GM12874 (cell line): ENCODE data around the gene LPAR5.

Experiments used
- TF ChIP-seq, protein P1 (sequence below): IDR thresholded peaks from 2 replicates; pipeline ENCODE4 v1.5.1; 2011; ENCODE audit warnings: low read depth, mild to moderate bottlenecking, control low read depth, low read length, moderate library complexity; ENCODE audit not compliant: insufficient read depth

LPAR5 gene

DNA sequence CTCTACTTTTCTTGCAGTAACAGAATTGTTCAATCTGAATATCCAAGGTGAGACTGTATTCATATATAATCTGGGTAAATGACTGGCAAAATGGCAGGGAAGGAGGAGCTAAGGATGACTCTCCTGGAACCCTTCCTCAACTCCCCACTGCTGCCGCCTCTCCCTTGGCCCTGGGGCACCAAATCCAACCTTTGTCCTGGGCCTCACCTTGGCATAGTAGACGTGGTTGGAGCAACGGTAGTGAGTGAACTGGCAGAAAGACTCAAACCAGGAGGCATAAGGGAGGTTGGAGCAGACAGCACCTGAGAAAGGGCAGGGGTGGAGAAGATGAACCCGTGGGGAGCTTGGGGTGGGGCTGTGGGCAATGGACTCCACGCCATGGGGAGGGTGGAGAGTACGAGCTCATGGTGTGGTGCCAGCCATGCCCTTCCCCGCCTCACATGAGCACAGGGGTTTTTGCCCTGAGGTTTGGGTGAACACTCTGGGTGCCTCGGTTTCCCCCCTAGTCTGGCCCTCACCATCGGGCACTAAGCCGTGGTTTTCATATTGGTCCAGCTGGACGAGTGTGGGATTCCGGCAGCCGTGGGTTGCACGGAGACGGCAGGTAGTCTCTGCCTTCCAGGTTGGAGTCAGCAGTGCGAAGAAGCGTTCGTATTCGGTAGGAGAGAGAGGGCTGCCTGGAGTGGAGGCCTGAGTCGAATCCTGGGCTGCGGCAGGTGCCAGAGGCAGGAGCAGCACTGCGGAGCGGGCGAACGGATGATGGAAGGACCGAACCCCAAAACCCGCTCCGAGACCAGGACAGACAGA lies 10.7 kb upstream of the LPAR5 start:
- TF ChIP-seq, protein P1, sequence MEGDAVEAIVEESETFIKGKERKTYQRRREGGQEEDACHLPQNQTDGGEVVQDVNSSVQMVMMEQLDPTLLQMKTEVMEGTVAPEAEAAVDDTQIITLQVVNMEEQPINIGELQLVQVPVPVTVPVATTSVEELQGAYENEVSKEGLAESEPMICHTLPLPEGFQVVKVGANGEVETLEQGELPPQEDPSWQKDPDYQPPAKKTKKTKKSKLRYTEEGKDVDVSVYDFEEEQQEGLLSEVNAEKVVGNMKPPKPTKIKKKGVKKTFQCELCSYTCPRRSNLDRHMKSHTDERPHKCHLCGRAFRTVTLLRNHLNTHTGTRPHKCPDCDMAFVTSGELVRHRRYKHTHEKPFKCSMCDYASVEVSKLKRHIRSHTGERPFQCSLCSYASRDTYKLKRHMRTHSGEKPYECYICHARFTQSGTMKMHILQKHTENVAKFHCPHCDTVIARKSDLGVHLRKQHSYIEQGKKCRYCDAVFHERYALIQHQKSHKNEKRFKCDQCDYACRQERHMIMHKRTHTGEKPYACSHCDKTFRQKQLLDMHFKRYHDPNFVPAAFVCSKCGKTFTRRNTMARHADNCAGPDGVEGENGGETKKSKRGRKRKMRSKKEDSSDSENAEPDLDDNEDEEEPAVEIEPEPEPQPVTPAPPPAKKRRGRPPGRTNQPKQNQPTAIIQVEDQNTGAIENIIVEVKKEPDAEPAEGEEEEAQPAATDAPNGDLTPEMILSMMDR, result no peak

DNA sequence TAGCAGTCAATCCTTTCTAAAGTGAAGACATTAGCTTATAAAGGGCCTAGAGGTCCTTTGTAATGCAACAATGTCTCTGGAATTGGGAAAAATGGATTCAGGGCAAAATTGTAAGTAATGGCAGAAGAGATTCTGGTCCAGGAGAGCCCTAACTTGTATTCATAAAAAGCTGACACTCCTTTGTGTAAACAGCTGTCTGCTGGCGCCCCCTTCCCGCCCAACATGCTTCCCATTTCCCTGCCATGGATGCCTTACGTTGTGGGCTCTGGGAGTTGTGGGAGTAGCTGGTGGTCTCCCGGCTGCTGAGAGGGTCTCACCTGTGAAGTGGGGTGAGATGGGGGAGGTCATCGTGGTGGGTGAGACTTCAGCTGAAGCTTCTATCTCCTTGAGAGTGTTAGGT lies 9.1 kb upstream of the LPAR5 start:
- TF ChIP-seq, protein P1, result no peak

DNA sequence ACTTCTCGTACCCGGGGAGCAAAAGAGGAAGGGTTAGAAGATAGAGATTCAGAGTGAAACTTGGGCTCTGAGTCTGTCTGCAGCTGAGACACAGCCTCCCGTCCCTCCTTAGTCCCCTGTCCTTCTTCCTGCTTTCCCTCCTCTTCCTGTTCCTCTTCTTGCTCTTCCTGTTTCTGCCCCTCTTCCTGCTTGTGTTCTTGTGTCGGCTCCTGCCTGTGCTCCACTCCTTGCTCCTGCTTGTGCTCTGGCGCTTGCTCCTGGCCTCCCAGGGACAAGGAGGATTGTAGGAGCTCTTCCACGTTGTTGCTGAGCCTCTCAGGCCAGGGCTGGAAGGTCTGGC lies 8.5 kb upstream of the LPAR5 start:
- TF ChIP-seq, protein P1, result no peak

GRCh38 chr12:6643569-6644256 lies 8.0 kb upstream of the LPAR5 start:
- TF ChIP-seq, protein P1, result no peak

GRCh38 chr12:6641131-6641530 lies 5.4 kb upstream of the LPAR5 start:
- TF ChIP-seq, protein P1, result no peak

DNA sequence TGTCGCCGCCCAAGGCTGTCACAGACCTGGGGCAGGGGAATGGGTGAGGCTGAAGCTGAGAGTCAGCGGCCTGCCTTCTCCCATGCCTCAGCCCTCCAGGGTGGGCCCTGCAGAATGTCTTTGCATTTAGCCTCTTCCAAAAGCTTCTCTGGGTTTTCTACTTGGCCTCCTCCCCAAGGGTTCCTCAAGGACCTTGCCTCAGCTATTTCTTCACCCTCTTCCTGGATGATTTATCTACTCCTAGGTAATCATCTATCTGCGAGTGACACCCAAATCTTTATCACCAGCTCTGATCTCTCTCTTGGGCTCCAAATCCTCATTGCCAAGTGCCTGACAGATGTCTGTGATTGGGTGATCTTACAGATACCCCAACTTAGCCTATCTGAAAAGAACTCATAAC lies 4.7 kb upstream of the LPAR5 start:
- TF ChIP-seq, protein P1, result no peak

GRCh38 chr12:6639151-6639801 lies 3.5 kb upstream of the LPAR5 start:
- TF ChIP-seq, protein P1, result no peak
